Activated CD8-positive, alpha-beta T cell treated with anti-CD3 and anti-CD28 coated beads, Interleukin-2, amount 10 ng/mL, durations not matched to agents 7 days and 5 days (primary cell): ENCODE measurements around the gene DUS2. TPM values are rescaled to one million over a fixed set of nuclear protein-coding genes. Genes with fewer than 3 reads are reported as not detected.
A peak's percentile ranks its signal among the peaks of the same experiment; 100 is the strongest.
"Not testable (repeated sequence)": the region's sequence is repeated elsewhere in the genome, so short reads cannot be mapped to it uniquely, and the experiment has no call there.

Experiments
- ATAC-seq: fragments of 150-1000 bp; cut with Tn5 transposase; one replicate; pipeline ENCODE4 v1.10.0; 2021; ENCODE audit warnings: moderate library complexity
- CTCF ChIA-PET: fragments of 350-600 bp; sonication (Branson Sonifier 250); formaldehyde crosslinking; loops from one replicate; lab custom pipeline; 2021; ENCODE audit warnings: antibody characterized with exemption; lab: Charles Lee
- POLR2A ChIA-PET: fragments of 350-600 bp; sonication (Branson Sonifier 250); formaldehyde crosslinking; loops from one replicate; lab custom pipeline; 2021; ENCODE audit warnings: antibody characterized with exemption; lab: Charles Lee
- DNase-seq: peaks from one replicate; pipeline ENCODE4 v3.0.0-alpha.2; 2020
- H3K27ac Mint-ChIP-seq: one replicate; pipeline ENCODE4 v1.8.0; 2021; ENCODE audit warnings: mild to moderate bottlenecking, mixed read lengths
- H3K27me3 Mint-ChIP-seq: one replicate; pipeline ENCODE4 v1.8.0; 2021; ENCODE audit warnings: low read depth, mixed read lengths
- H3K36me3 Mint-ChIP-seq: one replicate; pipeline ENCODE4 v1.8.0; 2021; ENCODE audit warnings: low read depth, mixed read lengths
- H3K4me1 Mint-ChIP-seq: one replicate; pipeline ENCODE4 v1.8.0; 2021; ENCODE audit warnings: low read depth, mixed read lengths
- H3K4me3 Mint-ChIP-seq: one replicate; pipeline ENCODE4 v1.8.0; 2021; ENCODE audit warnings: mild to moderate bottlenecking, mixed read lengths
- H3K9me3 Mint-ChIP-seq: one replicate; pipeline ENCODE4 v1.8.0; 2022; ENCODE audit warnings: mixed read lengths; ENCODE audit not compliant: insufficient read depth
- total RNA-seq, 2 experiments: library from RNA; stranded (reverse); gene quantifications; one replicate each; pipeline ENCODE4 v1.2.3, GENCODE V29; 2021

The DUS2 gene
- total RNA-seq, 2 experiments from 2014 or later = 24.1 to 25.2 TPM

DNA sequence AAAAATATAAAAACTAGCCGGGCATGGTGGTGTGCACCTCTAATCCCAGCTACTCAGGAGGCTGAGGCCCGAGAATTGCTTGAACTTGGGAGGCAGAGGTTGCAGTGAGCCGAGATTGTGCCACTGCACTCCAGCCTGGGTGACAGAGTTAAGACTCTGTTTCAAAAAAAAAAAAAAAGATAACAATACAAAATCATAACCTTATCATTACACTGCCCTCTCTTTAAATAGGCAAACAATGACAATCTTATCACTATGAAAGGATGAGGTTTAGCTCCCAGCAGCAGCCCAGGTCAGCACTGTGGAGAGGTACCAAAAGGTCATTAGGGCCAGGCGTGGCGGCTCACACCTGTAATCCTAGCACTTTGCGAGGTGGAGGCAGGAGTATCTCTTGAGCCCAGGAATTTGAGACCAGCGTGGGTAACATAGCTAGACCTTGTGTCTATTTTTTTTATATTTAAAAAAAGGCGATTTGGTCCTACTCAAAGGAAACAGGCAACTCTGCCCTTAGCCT, 3.9 kb upstream of the DUS2 start:
- peaks cover 19% of the 10 kb centered on the region for H3K36me3 Mint-ChIP-seq
- H3K9me3 Mint-ChIP-seq = no peaks in the 10 kb centered on the region
- no peaks in the 10 kb centered on the region for H3K27me3 Mint-ChIP-seq
- CTCF ChIA-PET = interaction anchor here (1.3 kb wide), 3 partner anchors 13 to 45 kb away, joined by 3 read pairs; partner anchors contain the start of gene DPEP2
- POLR2A ChIA-PET = interaction anchor here (0.6 kb wide), 1 partner anchor 16 kb away, joined by 4 read pairs; no protein-coding TSS in a partner anchor
- ATAC-seq (no peak), DNase-seq (no peak)
- H3K4me1 Mint-ChIP-seq = peaks cover 23% of the 10 kb centered on the region
- no peak overlapping the region for H3K27ac Mint-ChIP-seq
- no peak overlapping the region for H3K4me3 Mint-ChIP-seq

GRCh38 chr16:68021490-68021889, 1.6 kb upstream of the DUS2 start:
- CTCF ChIA-PET = interaction anchor here (1.1 to 3.5 kb wide), 5 partner anchors 19 to 137 kb away, joined by 3 to 16 read pairs (median 13); partner anchors contain the start of gene DPEP2
- Mint-ChIP-seq H3K36me3 (peaks cover 26% of the 10 kb centered on the region), H3K27ac (no peak overlapping the region), H3K4me1 (peaks cover 27% of the 10 kb centered on the region), H3K4me3 (peak overlapping the region; percentile 94), H3K9me3 (no peaks in the 10 kb centered on the region), H3K27me3 (no peaks in the 10 kb centered on the region)
- ATAC-seq (no peak), DNase-seq (no peak)
- POLR2A ChIA-PET = interaction anchor here (0.6 to 3.0 kb wide), 12 partner anchors 10 to 87 kb away, joined by 3 to 48 read pairs (median 7); partner anchors contain the start of genes DPEP2 and PSMB10

DNA sequence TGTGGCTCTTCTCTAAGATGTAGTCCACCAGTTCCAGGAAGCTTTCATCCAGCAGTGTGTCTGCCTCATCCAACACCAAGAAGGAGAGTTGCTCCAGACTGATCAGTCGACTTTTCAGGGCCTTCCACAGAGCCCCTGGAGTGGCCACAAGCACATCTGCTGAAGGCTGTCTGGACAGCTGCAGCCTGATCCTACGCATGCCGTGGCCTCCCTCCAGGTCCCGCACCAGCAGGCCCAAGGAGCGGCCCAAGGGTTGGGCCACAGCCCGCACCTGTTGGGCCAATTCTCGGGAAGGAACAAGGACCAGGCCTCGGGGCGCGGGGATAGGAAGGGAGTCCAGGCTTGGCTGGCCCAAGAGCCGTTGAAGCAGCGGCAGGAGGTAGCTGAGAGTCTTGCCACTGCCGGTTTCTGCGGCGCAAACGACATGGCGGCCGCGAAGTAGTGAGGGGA, 781 bp upstream of the DUS2 start:
- Mint-ChIP-seq H3K36me3 (peaks cover 29% of the 10 kb centered on the region), H3K9me3 (no peaks in the 10 kb centered on the region), H3K4me3 (peak overlapping the region; percentile 94), H3K27me3 (no peaks in the 10 kb centered on the region), H3K27ac (peak overlapping the region; percentile 95), H3K4me1 (peaks cover 27% of the 10 kb centered on the region)
- ChIA-PET POLR2A (interaction anchor here (0.6 to 3.0 kb wide), 16 partner anchors 8 to 88 kb away, joined by 3 to 48 read pairs (median 7); partner anchors contain the start of genes DPEP2 and PSMB10), CTCF (interaction anchor here (0.7 to 3.5 kb wide), 10 partner anchors 9 to 138 kb away, joined by 3 to 16 read pairs (median 4); partner anchors contain the start of gene DPEP2)
- DNase-seq (no peak), ATAC-seq (peak; percentile 7)

- POLR2A ChIA-PET = no interaction called here
- no peak for ATAC-seq
These were observed 5.9 kb downstream of the DUS2 start for GRCh38 chr16:68028996-68029395.

GRCh38 chr16:68030108-68030507, 7.0 kb downstream of the DUS2 start:
- H3K9me3 Mint-ChIP-seq, POLR2A ChIA-PET, H3K27ac Mint-ChIP-seq, DNase-seq, H3K27me3 Mint-ChIP-seq, H3K4me3 Mint-ChIP-seq, ATAC-seq: not testable (repeated sequence)
- peaks cover 27% of the 10 kb centered on the region for H3K4me1 Mint-ChIP-seq
- CTCF ChIA-PET = interaction anchor here (1.0 kb wide), 1 partner anchor 11 kb away, joined by 4 read pairs; no protein-coding TSS in a partner anchor
- H3K36me3 Mint-ChIP-seq = peaks cover 30% of the 10 kb centered on the region

More at GRCh38 chr16:68028996-68029395, 5.9 kb downstream of the DUS2 start:
- CTCF ChIA-PET = interaction anchor here (1.9 to 2.1 kb wide), 2 partner anchors 11 to 12 kb away, joined by 7 to 14 read pairs; no protein-coding TSS in a partner anchor
- H3K4me1 Mint-ChIP-seq = peaks cover 30% of the 10 kb centered on the region
- no peaks in the 10 kb centered on the region for H3K9me3 Mint-ChIP-seq
- H3K36me3 Mint-ChIP-seq = peaks cover 30% of the 10 kb centered on the region
- H3K27ac Mint-ChIP-seq = no peak overlapping the region
- no peaks in the 10 kb centered on the region for H3K27me3 Mint-ChIP-seq
- no peak for DNase-seq
- H3K4me3 Mint-ChIP-seq = no peak overlapping the region

DNA sequence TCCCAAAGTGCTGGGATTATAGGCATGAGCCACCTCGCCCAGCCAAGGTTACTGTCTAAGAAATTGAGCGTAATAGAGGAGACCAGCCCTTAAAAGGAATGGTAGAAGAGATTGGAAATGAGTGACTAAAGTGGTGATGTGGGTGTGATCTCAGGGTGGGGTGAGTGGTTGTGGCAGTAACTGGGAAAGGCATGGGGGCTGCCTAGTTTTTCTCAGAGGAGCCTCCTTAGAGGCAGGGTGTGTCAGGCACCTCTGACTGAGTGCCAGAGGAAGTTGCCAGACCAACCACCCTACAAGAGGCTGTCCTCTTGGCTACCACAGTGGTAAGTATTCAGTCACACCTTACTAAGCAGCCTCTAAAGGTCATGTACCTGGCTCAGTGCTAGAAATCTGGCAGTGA, 8.9 kb downstream of the DUS2 start:
- ChIA-PET CTCF (interaction anchor here (2.5 kb wide), 1 partner anchor 9 kb away, joined by 8 read pairs; no protein-coding TSS in a partner anchor), POLR2A (interaction anchor here (1.6 to 1.9 kb wide), 2 partner anchors 9 kb away, joined by 3 to 7 read pairs; partner anchors contain the start of genes DDX28 and DUS2)
- peak overlapping the region; percentile 80 for H3K27ac Mint-ChIP-seq
- peaks cover 33% of the 10 kb centered on the region for H3K4me1 Mint-ChIP-seq
- no peaks in the 10 kb centered on the region for H3K27me3 Mint-ChIP-seq
- no peak overlapping the region for H3K4me3 Mint-ChIP-seq
- H3K36me3 Mint-ChIP-seq = peaks cover 24% of the 10 kb centered on the region
- ATAC-seq = peak; percentile 27
- no peak for DNase-seq
- no peaks in the 10 kb centered on the region for H3K9me3 Mint-ChIP-seq

DNA sequence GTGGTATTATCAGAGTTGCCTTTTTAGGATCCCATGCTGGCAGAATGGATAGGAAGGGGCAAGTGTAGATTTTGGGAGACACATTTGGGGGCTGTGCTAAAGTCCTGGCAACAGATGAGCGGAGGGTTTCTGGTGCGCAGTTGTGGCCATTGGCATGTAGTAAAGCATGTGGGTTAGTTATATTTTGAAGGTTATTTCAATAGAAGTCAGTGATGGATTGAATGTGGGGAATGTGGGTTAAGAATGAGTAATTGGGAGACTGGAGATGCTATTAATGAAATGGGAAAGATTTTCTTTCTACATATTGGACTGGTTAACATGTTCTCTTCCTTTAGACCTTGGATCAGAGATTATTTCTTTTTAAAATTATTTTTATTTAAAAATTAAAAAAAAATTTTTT, 10.0 kb downstream of the DUS2 start:
- ATAC-seq (no peak), DNase-seq (no peak)
- no peak overlapping the region for H3K4me3 Mint-ChIP-seq
- no peak overlapping the region for H3K27ac Mint-ChIP-seq
- H3K36me3 Mint-ChIP-seq = peaks cover 23% of the 10 kb centered on the region
- ChIA-PET POLR2A (interaction anchor here (1.9 kb wide), 1 partner anchor 11 kb away, joined by 7 read pairs; the partner anchor contains the start of genes DDX28 and DUS2), CTCF (interaction anchor here (2.5 kb wide), 1 partner anchor 8 kb away, joined by 8 read pairs; no protein-coding TSS in a partner anchor)
- no peaks in the 10 kb centered on the region for H3K9me3 Mint-ChIP-seq
- H3K4me1 Mint-ChIP-seq = peaks cover 39% of the 10 kb centered on the region
- no peaks in the 10 kb centered on the region for H3K27me3 Mint-ChIP-seq

- no peak for ATAC-seq
- peaks cover 47% of the 10 kb centered on the region for H3K4me1 Mint-ChIP-seq
- H3K27me3 Mint-ChIP-seq = no peaks in the 10 kb centered on the region
- no peaks in the 10 kb centered on the region for H3K9me3 Mint-ChIP-seq
- H3K27ac Mint-ChIP-seq = no peak overlapping the region
- DNase-seq = no peak
- no peak overlapping the region for H3K4me3 Mint-ChIP-seq
- POLR2A ChIA-PET = interaction anchor here (0.6 to 1.8 kb wide), 3 partner anchors 12 to 99 kb away, joined by 3 to 5 read pairs (median 4); partner anchors contain the start of genes DDX28, DUS2 and PSMB10
- peaks cover 29% of the 10 kb centered on the region for H3K36me3 Mint-ChIP-seq
- CTCF ChIA-PET = interaction anchor here (1.0 to 1.2 kb wide), 2 partner anchors 12 to 49 kb away, joined by 3 to 6 read pairs; partner anchors contain the start of genes DDX28 and DUS2
These were observed 12.1 kb downstream of the DUS2 start for GRCh38 chr16:68035227-68035626.

GRCh38 chr16:68037841-68038597, 14.9 kb downstream of the DUS2 start:
- H3K4me1 Mint-ChIP-seq = peaks cover 32% of the 10 kb centered on the region
- H3K27me3 Mint-ChIP-seq = no peaks in the 10 kb centered on the region
- ChIA-PET CTCF (interaction anchor here (4.5 kb wide), 1 partner anchor 44 kb away, joined by 30 read pairs; no protein-coding TSS in a partner anchor), POLR2A (interaction anchor here (1.3 kb wide), 1 partner anchor 16 kb away, joined by 5 read pairs; the partner anchor contains the start of genes DDX28 and DUS2)
- ATAC-seq (no peak), DNase-seq (no peak)
- H3K36me3 Mint-ChIP-seq = peaks cover 26% of the 10 kb centered on the region
- H3K4me3 Mint-ChIP-seq = no peak overlapping the region
- no peaks in the 10 kb centered on the region for H3K9me3 Mint-ChIP-seq
- peak overlapping the region; percentile 10 for H3K27ac Mint-ChIP-seq

DNA sequence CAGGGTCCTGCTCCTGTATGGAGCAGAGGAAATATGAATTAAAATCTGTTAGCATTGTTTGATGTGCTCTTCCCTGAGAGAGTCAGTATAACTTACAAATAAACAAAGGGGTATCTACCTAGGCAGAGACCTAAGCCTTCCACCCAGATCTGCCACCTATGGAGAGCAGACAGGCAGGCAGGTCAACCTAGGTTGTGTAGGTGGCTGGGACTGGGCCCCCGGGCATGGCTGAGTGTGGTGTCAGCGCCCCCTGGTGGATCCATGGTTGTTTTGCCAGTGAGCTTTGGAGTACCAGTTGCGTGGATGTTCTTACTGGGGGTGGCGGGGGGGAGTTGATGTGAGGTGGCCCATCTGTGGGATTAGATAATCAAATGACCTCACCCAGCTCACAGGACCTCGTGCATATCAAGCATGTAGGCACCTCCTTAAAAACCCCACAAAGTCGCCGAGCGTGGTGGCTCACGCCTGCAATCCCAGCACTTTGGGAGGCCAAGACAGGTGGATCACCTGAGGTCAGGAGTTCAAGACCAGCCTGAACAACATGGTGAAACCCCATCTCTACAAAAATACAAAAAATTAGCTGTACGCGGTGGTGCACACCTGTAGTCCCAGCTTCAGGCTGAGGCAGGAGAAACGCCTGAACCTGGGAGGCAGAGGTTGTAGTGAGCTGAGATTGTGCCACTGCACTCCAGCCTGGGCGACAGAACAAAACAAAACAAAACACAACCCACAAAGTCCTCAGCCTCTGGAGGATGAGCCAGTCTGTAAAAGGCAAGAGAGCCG, 17.6 kb downstream of the DUS2 start:
- H3K4me3 Mint-ChIP-seq = no peak overlapping the region
- H3K27ac Mint-ChIP-seq = peak overlapping the region; percentile 69
- ChIA-PET CTCF (interaction anchor here (0.6 to 4.5 kb wide), 53 partner anchors 9 to 520 kb away, joined by 3 to 32 read pairs (median 7); partner anchors contain the start of genes DDX28, DPEP2, DPEP3 and DUS2), POLR2A (interaction anchor here (0.6 to 2.7 kb wide), 10 partner anchors 9 to 104 kb away, joined by 3 to 12 read pairs (median 3); partner anchors contain the start of genes DDX28, DUS2 and PSMB10)
- no peaks in the 10 kb centered on the region for H3K9me3 Mint-ChIP-seq
- H3K36me3 Mint-ChIP-seq = peaks cover 30% of the 10 kb centered on the region
- no peaks in the 10 kb centered on the region for H3K27me3 Mint-ChIP-seq
- DNase-seq (peak; percentile 93), ATAC-seq (peak; percentile 99)
- peaks cover 26% of the 10 kb centered on the region for H3K4me1 Mint-ChIP-seq
